Heart left ventricle (tissue), 13 donors: ENCODE data around the gene COX4I1.

ENCODE experiments used
- CTCF ChIP-seq, 12 donors: fragments of 200-600 bp; sonication (generic) in 4 of 12; IDR thresholded peaks; one replicate each; pipeline versions ENCODE4 v1.5.0 to v1.8.0; 2018 to 2022; ENCODE audit warnings: antibody characterized with exemption in 12 of 12, mild to moderate bottlenecking in 5 of 12
- POLR2A ChIP-seq, 2 donors: fragments of 450-650 bp; IDR thresholded peaks; one replicate each; pipeline ENCODE4 v1.6.1; 2017; ENCODE audit warnings: antibody characterized with exemption in 2 of 2, mild to moderate bottlenecking in 2 of 2, moderate library complexity in 2 of 2
- donor health status: ischemic (EF 13 %, LVEDD 7.1; RV severe dilation, severe dysfunction).
- donor health status: DM: no; HTN: yes; CAD: no.
- donor health status: DM: no; HTN: no; CAD: no.
- donor health status: ischemic (EF 25% LVEDD 6.9; RV normal size, moderate dysfunction).
- donor health status: ischemic (EF 25% LVEDD 5.7; RV mildly dilated, moderate dysfunction).
- donor health status: ischemic (EF 35%, LVEDD 5.7; RV mildly dilated, moderate dysfunction).
- donor health status: nonischemic (EF 11% LVEDD 7.7; RV severe dilation, severe dysfunction).
- donor health status: DM: yes; HTN: yes; CAD: no.
- donor health status: PGD.
- donor health status: ischemic (EF 29% LVEDD 5.4; RV normal size, mild dysfunction).
- donor health status: nonischemic (EF 23%, LVEDD 6.1; RV moderate dilation, normal function).

DNA sequence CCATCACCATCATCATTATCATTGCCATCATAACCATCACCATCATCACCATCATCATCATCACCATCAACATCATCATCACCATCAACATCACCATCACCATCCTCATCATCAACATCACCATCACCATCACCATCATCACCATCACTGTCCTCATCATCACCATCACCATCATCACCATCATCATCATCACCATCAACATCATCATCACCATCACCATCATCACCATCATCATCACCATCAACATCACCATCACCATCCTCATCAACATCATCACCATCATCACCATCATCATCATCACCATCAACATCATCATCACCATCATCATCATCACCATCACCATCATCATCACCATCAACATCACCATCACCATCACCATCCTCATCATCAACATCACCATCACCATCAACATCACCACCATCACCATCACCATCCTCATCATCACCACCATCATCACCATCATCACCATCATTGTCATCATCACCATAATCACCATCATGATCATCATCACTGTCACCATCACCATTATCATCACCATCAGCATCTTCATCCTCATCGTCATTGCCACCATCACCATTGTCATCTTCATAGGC lies 23.9 kb downstream of the COX4I1 start:
- no peak for TF ChIP-seq POLR2A (IDR thresholded peaks at IDR 0.05)
- no peak for TF ChIP-seq CTCF (IDR thresholded peaks at IDR 0.05)
